Renal cortex interstitium (tissue), 11 donors: ENCODE results near the gene CST9. TPM values are rescaled to one million over a fixed set of nuclear protein-coding genes. Genes with fewer than 3 reads are reported as not detected.
"Not testable (repeated sequence)": the region's sequence is repeated elsewhere in the genome, so short reads cannot be mapped to it uniquely, and the experiment has no call there.

Experiments
- DNase-seq, 11 donors: peaks; one replicate each; pipeline ENCODE4 v3.0.0-alpha.2; 2013; ENCODE audit warnings: low read depth in 9 of 11, low spot score in 4 of 11; ENCODE audit errors: extremely low read depth in 1 of 11
- polyA plus RNA-seq, 3 donors: library from polyadenylated mRNA; unstranded; fragments of 120-200 nt; gene quantifications; one replicate each; pipeline ENCODE4 v1.2.1, GENCODE V29; 2013; ENCODE audit not compliant: insufficient read length in 3 of 3

Gene CST9
- polyA plus RNA-seq, 3 donors = 0.09 TPM; not detected in 2

DNA sequence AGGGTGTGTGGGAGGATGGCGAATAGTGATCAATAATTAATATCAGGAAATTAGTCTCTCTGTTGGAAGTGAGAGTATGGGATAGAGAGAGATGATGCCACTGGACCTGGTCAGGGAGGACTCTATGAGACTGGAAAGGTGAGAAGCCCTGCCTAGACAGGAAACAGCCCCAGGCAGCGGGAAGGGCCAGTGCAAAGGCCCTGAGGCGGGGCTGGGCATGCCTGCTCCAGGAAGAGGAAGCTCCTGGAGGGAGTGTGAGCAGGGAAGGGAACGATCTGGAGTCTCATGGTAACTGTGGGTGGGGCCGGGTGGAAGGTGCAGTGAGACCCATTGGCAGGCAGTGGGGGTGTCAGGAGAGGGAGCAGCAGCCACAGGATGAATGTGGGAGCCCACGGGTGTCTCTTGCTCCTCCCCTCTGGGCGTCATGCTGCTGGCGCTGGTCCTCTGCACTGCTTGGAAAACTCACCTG, 33.8 kb upstream of the CST9 start:
- DNase-seq = no peak

DNA sequence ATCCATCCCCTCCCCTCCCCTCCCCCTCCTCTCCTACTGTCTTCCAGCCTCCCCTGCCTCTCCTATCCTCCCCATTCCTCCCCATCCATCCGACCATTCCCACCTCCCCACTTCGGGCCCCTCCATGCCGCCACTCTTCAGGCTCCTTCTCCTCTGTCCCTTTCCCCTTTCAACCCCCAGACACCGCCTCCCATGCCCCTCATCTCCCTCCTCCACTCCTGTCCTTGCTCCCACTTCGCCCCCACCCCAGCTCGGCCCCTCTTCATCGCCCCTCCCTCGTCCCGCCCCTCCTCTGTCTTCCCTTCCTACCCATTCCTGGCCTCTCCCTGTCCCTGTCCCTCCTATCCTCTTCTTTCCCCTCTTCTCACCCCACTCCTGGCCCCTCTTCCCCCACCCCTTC, 32.6 kb upstream of the CST9 start:
- DNase-seq = no peak

- peak in 10 of 11 donors; percentile 60 to 79 (median 72) for DNase-seq
Observed at GRCh38 chr20:23637282-23638221, 31.8 kb upstream of the CST9 start, which contains the start of gene CST3. Gene CST3 (minus strand): TSS chr20:23637955. CDS start chr20:23637862, 93 bp downstream.

DNA sequence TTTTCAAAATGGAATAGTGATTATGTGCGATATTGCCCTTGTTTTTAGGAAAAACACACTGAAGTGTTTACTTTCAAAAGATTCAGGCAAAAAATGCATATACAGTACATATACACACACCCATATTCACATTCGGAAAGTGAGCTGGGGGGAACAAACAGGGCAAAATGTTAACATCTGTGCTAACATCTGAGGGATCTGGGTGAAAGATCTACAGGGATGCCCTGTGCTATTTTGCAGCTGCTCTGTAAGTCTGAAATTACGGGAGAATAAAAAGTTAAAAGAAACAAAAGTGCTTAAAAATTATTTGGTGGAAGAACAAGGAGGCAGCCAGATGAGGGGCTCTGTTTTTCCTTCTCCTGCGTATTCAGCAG, 31.2 kb upstream of the CST9 start:
- no peak for DNase-seq

DNA sequence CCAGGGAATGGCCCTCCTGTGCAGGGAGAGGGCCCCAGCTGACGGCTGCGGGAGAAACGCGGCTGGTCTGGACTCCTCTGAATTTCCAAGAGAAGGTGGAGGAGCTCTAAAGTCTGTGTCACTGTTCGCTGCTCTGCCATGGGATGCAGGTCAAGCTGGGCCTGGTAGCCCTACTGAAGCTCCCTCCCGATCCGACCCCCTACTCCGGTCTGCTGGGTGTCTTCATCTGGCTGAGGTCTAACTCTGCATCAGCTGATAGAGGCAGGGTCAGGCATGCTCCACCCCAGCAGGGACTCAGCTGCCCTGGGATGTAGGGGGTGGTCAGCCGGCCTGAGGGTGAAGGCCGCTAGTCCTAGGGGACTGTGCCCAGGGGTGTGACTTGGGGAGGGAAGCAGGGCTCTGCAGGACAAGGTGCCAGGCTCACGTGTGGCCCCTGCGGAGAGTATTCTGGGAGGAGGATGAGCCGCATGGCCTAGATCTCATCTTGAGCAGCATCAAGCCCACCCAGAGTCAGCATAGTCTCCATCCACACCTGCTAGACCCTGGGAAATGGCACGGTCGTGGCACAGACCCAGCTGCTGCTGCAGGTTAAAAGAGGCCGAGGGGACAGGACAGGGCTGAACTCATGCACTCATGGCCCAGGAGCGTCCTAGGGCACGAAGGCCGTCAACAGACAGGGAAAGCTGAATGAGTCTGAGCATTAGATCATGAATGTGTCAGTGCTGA, 30.6 kb upstream of the CST9 start:
- DNase-seq = no peak

DNA sequence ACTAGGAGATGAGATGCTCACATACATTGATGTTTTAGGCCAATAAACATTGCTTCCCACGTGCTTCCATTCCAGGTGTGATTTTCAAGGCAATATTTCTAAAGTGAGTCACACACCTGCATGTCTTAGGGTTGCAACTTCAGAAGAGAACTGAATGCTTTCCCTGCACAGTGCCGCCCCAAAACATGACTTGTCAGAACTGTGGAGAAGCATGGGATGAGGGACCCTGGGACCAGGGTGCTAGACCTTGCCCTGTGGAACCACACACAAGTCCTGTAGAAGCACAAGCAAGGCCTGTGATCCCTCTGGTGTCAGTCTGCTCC, 30.0 kb upstream of the CST9 start:
- not testable (repeated sequence) for DNase-seq

GRCh38 chr20:23634985-23635767, 29.5 kb upstream of the CST9 start:
- DNase-seq = no peak

- DNase-seq = no peak
Observed at GRCh38 chr20:23634044-23634801, 28.5 kb upstream of the CST9 start.

GRCh38 chr20:23632711-23633573, 27.2 kb upstream of the CST9 start:
- DNase-seq = no peak

DNA sequence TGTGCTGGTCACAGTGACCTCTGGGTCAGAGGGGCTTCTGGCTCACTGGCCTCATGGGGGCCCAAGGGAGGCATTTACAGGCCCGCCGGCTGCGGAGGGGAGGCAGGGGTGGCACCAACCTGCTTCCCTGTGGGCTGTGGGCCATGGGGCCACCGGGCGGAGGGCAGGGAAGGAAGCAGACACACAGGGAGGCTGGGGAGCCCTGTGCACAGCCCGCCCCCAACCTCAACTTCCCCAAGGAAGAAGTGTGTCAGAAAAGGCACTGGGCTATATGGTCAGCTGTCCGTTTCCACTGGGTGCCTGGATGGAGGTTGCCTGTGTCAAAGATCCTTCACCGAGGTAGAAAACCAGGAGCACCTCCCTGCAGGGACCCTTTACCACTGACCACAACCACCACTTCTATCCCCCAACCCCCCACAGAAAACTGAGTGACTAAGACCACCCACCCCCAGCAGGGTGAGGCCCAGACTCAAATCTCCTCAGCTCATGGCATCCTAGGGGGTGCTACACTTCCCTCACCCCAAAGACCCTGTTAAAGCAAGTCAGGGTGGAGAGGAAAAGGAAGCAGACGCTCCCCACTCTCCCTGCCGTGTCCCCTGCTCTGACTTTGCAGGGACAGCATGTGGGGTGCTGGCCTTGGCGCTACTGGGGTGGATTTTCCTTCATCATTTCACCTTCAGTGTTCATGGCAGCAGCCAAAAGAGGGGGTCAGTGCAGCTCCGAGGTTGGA, 26.4 kb upstream of the CST9 start:
- DNase-seq = no peak

- DNase-seq = no peak
Observed at GRCh38 chr20:23631226-23631822, 25.6 kb upstream of the CST9 start.

DNA sequence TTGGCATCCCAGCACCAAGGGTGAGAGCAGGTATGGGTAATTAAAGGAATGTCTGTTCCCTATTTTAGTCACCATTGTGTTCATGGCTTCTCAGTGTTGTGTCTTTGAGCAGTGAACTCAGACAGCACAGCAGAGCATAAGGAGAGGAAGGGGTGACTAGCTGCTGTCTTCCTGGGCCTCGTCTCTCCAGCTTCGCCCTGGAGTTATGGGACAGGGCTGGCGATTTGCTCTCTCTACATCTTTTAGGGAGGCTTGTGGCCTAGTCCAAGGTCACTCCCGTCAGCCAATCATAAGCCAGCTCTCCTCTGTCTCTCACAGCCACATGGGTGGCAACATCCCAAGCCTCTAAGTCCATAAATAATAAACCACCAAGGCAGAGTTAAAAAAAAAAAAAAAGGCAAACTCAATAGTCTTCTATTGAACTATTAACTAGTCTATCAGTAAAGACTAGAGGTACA, 24.7 kb upstream of the CST9 start:
- no peak for DNase-seq

- DNase-seq = no peak
Observed at GRCh38 chr20:23629542-23630391, 24.1 kb upstream of the CST9 start.

GRCh38 chr20:23629017-23629541, 23.4 kb upstream of the CST9 start:
- DNase-seq = no peak

DNA sequence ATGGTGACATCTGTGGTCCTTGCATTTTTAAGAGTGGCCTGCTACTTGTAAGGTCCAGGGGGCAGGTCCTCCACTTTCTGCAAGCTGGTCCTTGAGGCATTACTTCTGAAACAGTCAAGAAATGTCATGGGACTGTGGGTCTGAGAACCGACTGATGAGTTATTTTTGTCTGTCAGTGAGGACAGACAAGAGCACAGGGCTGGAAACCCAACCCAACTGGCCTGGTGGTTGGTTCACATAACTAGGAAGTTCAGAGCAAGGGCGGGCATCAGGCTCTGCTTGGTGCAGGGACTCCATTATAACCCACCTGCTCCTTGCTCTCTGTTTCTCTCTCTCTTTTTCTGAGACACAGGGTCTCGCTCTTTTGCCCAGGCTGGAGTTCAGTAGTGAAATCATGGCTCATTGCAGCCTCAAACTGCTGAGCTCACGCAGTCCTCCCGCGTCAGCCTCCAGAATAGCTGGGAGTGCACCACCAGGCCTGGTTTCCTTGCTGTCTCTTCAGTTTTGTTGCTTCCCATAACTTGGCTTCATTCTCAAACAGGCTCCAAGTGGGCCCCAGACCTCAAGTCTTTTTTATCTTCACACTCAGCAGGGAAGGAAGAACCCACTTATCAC, 22.8 kb upstream of the CST9 start:
- DNase-seq = no peak
